Neural cell (in vitro differentiated cells): ENCODE results near the gene CAP2. TPM values are rescaled to one million over a fixed set of nuclear protein-coding genes. Genes with fewer than 3 reads are reported as not detected.

Source experiments
- H2AFZ ChIP-seq: fragments of 200-600, 300-800 bp; sonication (generic), shearing (Covaris generic); 2 replicates; pipeline ENCODE4 v1.6.0; 2014; ENCODE audit warnings: low read depth, mild to moderate bottlenecking, antibody characterized with exemption, low read length, moderate library complexity
- H3F3A ChIP-seq: fragments of 200-600 bp; shearing (Covaris generic); 2 replicates; pipeline ENCODE4 v1.6.1; 2016; ENCODE audit warnings: mild to moderate bottlenecking, moderate library complexity, mixed read lengths, antibody characterized with exemption, low read length; ENCODE audit not compliant: insufficient read depth, poor library complexity, severe bottlenecking
- H3K27ac ChIP-seq: fragments of 200-600, 300-800 bp; sonication (generic), shearing (Covaris generic); 2 replicates; pipeline ENCODE4 v1.5.1; 2014; ENCODE audit warnings: mild to moderate bottlenecking, low read length, moderate library complexity
- H3K27me3 ChIP-seq: fragments of 300-800, 200-600 bp; sonication (generic), shearing (Covaris generic); 2 replicates; pipeline ENCODE4 v1.6.0; 2014; ENCODE audit warnings: mild to moderate bottlenecking, low read depth, low read length, moderate library complexity; ENCODE audit not compliant: insufficient read depth
- H3K36me3 ChIP-seq: fragments of 300-800, 200-600 bp; sonication (generic), shearing (Covaris generic); 2 replicates; pipeline ENCODE4 v1.5.1; 2014; ENCODE audit warnings: mild to moderate bottlenecking, antibody characterized with exemption, low read length, moderate library complexity; ENCODE audit not compliant: insufficient read depth
- H3K4me2 ChIP-seq: fragments of 300-800, 200-600 bp; sonication (generic), shearing (Covaris generic); 2 replicates; pipeline ENCODE4 v1.6.0; 2014; ENCODE audit warnings: mild to moderate bottlenecking, low read length
- H3K4me3 ChIP-seq: fragments of 300-800, 200-600 bp; sonication (generic), shearing (Covaris generic); 2 replicates; pipeline ENCODE4 v1.5.1; 2014; ENCODE audit warnings: mild to moderate bottlenecking, low read length, moderate library complexity
- H3K79me2 ChIP-seq: fragments of 200-600 bp; shearing (Covaris generic); replicated peaks from 2 replicates; pipeline ENCODE4 v1.6.0; 2014; ENCODE audit warnings: mild to moderate bottlenecking, low read length, moderate library complexity; ENCODE audit not compliant: insufficient read depth
- H3K9ac ChIP-seq: fragments of 300-800, 200-600 bp; sonication (generic), shearing (Covaris generic); 2 replicates; pipeline ENCODE4 v1.6.1; 2016; ENCODE audit warnings: mild to moderate bottlenecking, low read length, mixed read lengths
- H3K9me2 ChIP-seq: fragments of 200-600 bp; shearing (Covaris generic); 2 replicates; pipeline ENCODE4 v1.6.1; 2016; ENCODE audit warnings: mild to moderate bottlenecking, low read length, mixed read lengths; ENCODE audit not compliant: insufficient read depth
- H3K9me3 ChIP-seq: fragments of 200-600, 300-800 bp; sonication (generic), shearing (Covaris generic); 2 replicates; pipeline ENCODE4 v1.6.1; 2016; ENCODE audit warnings: mild to moderate bottlenecking, mixed run types, low read length, moderate library complexity, mixed read lengths
- H4K20me1 ChIP-seq: fragments of 200-600 bp; shearing (Covaris generic); 2 replicates; pipeline ENCODE4 v1.6.1; 2016; ENCODE audit warnings: mild to moderate bottlenecking, mixed run types; ENCODE audit not compliant: insufficient read depth
- CTCF ChIP-seq: fragments of 450-650 bp; IDR thresholded peaks from 2 replicates; pipeline ENCODE4 v1.5.1; 2014; ENCODE audit warnings: antibody characterized with exemption, mild to moderate bottlenecking, moderate library complexity; ENCODE audit not compliant: poor library complexity, severe bottlenecking
- EP300 ChIP-seq: fragments of 450-650 bp; conservative IDR thresholded peaks from 2 replicates; pipeline ENCODE4 v1.6.1; 2014; ENCODE audit warnings: antibody characterized with exemption, mild to moderate bottlenecking, moderate library complexity; ENCODE audit not compliant: poor library complexity, severe bottlenecking
- EZH2 ChIP-seq: fragments of 200-600, 300-800 bp; shearing (Covaris generic), sonication (generic); IDR thresholded peaks from 2 replicates; pipeline ENCODE4 v1.6.1; 2014; ENCODE audit warnings: antibody characterized with exemption, low read length, borderline replicate concordance, mild to moderate bottlenecking; ENCODE audit not compliant: insufficient read depth, poor library complexity, severe bottlenecking
- MXI1 ChIP-seq: fragments of 450-650 bp; conservative IDR thresholded peaks from 2 replicates; pipeline ENCODE4 v1.6.1; 2014; ENCODE audit warnings: antibody characterized with exemption, mild to moderate bottlenecking; ENCODE audit not compliant: poor library complexity, severe bottlenecking
- POLR2AphosphoS5 ChIP-seq: IDR thresholded peaks from 2 replicates; pipeline ENCODE4 v1.6.1; 2012
- RAD21 ChIP-seq: fragments of 450-650 bp; conservative IDR thresholded peaks from 2 replicates; pipeline ENCODE4 v1.6.1; 2014; ENCODE audit warnings: antibody characterized with exemption, mild to moderate bottlenecking, moderate library complexity
- SMC3 ChIP-seq: fragments of 450-650 bp; conservative IDR thresholded peaks from 2 replicates; pipeline ENCODE4 v1.6.1; 2014; ENCODE audit warnings: antibody characterized with exemption, mild to moderate bottlenecking, moderate library complexity; ENCODE audit not compliant: poor library complexity
- TAF1 ChIP-seq: IDR thresholded peaks from 2 replicates; pipeline ENCODE4 v1.6.1; 2012; ENCODE audit warnings: low read depth
- polyA plus RNA-seq: library from polyadenylated mRNA; depleted of rRNA; stranded (reverse); fragments of >200 nt; gene quantifications from 2 replicates; pipeline ENCODE4 v1.2.3, GENCODE V29; 2014
- TF ChIP-seq, protein P1 (sequence below): IDR thresholded peaks from 2 replicates; pipeline ENCODE4 v1.6.1; 2012; ENCODE audit warnings: borderline replicate concordance

CAP2 gene
- polyA plus RNA-seq, 1 donor from 2014 or later: 13.4 TPM

DNA sequence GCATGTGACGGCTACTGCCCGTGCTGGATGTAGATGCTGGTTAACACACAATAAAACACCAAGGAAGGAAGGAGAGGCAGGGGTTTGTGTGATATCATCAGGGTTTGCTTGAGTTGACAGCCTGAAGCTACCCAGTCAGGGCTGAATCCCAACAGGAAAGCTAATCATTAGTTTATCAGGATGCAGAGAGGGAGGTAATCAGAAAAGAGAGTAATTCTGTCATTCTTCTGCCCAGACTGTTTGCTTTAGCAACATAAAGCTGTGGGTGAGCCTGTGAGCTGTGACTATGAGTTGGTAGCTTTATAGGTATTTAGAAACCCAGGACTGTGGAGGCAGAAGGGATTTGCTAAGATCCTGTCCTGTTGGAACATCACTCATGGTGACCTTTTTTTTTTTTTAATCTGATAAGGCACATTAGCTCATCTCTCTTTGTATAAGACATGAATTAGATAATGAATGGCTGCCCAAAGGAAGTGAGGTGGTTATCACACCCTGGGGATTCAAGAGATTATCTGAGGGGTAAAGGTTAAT is 79.3 kb downstream of the CAP2 start:
- H3K9me2 ChIP-seq: no peaks in the 10 kb centered on the region
- no peak for TF ChIP-seq TAF1
- no peak for TF ChIP-seq EZH2
- peak; percentile 44 for TF ChIP-seq POLR2AphosphoS5
- peak; percentile 16 for TF ChIP-seq RAD21
- TF ChIP-seq, protein P1, sequence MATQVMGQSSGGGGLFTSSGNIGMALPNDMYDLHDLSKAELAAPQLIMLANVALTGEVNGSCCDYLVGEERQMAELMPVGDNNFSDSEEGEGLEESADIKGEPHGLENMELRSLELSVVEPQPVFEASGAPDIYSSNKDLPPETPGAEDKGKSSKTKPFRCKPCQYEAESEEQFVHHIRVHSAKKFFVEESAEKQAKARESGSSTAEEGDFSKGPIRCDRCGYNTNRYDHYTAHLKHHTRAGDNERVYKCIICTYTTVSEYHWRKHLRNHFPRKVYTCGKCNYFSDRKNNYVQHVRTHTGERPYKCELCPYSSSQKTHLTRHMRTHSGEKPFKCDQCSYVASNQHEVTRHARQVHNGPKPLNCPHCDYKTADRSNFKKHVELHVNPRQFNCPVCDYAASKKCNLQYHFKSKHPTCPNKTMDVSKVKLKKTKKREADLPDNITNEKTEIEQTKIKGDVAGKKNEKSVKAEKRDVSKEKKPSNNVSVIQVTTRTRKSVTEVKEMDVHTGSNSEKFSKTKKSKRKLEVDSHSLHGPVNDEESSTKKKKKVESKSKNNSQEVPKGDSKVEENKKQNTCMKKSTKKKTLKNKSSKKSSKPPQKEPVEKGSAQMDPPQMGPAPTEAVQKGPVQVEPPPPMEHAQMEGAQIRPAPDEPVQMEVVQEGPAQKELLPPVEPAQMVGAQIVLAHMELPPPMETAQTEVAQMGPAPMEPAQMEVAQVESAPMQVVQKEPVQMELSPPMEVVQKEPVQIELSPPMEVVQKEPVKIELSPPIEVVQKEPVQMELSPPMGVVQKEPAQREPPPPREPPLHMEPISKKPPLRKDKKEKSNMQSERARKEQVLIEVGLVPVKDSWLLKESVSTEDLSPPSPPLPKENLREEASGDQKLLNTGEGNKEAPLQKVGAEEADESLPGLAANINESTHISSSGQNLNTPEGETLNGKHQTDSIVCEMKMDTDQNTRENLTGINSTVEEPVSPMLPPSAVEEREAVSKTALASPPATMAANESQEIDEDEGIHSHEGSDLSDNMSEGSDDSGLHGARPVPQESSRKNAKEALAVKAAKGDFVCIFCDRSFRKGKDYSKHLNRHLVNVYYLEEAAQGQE: peak; percentile 57
- TF ChIP-seq MXI1: no peak
- peak; percentile 44 for TF ChIP-seq EP300
- peak overlapping the region; percentile 53 for H3K27ac ChIP-seq
- H3K9me3 ChIP-seq: no peaks in the 10 kb centered on the region
- H3K4me2 ChIP-seq: peak overlapping the region; percentile 42
- H3K9ac ChIP-seq: peak overlapping the region; percentile 16
- H3F3A ChIP-seq: no peaks in the 10 kb centered on the region
- H3K4me3 ChIP-seq: peak overlapping the region; percentile 17
- no peak overlapping the region for H2AFZ ChIP-seq
- no peaks in the 10 kb centered on the region for H4K20me1 ChIP-seq
- H3K36me3 ChIP-seq: no peaks in the 10 kb centered on the region
- no peaks in the 10 kb centered on the region for H3K79me2 ChIP-seq
- H3K27me3 ChIP-seq: no peaks in the 10 kb centered on the region

DNA sequence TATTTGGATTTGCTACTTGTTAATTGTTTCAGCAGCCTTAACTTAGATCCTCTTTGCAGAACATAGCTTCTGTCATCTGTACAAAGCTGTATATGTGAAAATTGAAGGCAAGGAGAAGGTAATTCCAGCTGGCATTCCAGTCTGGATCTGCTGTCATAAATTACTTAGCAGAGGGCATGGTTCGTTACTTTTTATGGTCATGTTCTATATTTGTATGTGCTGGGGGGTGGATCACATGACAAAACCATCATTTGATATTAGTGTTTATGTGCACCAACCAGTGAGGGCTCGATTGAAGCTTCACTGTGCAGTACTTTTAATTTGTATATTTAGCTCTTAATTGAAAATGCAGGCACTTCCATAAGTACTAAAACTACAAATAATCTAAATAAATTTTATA is 80.2 kb downstream of the CAP2 start:
- no peak overlapping the region for H3K27ac ChIP-seq
- no peak for TF ChIP-seq TAF1
- TF ChIP-seq EZH2: no peak
- no peak for TF ChIP-seq EP300
- TF ChIP-seq POLR2AphosphoS5: no peak
- TF ChIP-seq SMC3: no peak
- TF ChIP-seq, protein P1: no peak
- no peak for TF ChIP-seq RAD21
- TF ChIP-seq CTCF: no peak
- no peak for TF ChIP-seq MXI1
- H3K79me2 ChIP-seq: no peaks in the 10 kb centered on the region
- no peak overlapping the region for H3K9ac ChIP-seq
- no peaks in the 10 kb centered on the region for H3F3A ChIP-seq
- H3K36me3 ChIP-seq: no peaks in the 10 kb centered on the region
- H3K4me3 ChIP-seq: no peak overlapping the region
- no peaks in the 10 kb centered on the region for H4K20me1 ChIP-seq
- H3K4me2 ChIP-seq: no peak overlapping the region
- H3K9me2 ChIP-seq: no peaks in the 10 kb centered on the region
- H2AFZ ChIP-seq: no peak overlapping the region
- no peaks in the 10 kb centered on the region for H3K27me3 ChIP-seq
- no peaks in the 10 kb centered on the region for H3K9me3 ChIP-seq
